MM.1S (cell line): ENCODE results near the gene LBHD2.

Experiments used
- DNase-seq: peaks from one replicate; pipeline ENCODE4 v3.0.0-alpha.2; 2015
- H2AFZ ChIP-seq: fragments of 300-600 bp; sonication (generic); 2 replicates; pipeline ENCODE4 v1.6.0; 2016; ENCODE audit warnings: antibody characterized with exemption, low read length
- H3F3A ChIP-seq: fragments of 300-600 bp; sonication (generic); 2 replicates; pipeline ENCODE4 v1.6.1; 2016; ENCODE audit warnings: mild to moderate bottlenecking, antibody characterized with exemption, low read length, moderate library complexity, mixed read lengths; ENCODE audit not compliant: insufficient read depth
- H3K27ac ChIP-seq: fragments of 300-600 bp; sonication (generic); 2 replicates; pipeline ENCODE4 v1.5.1; 2016; ENCODE audit warnings: mild to moderate bottlenecking, low read length
- H3K27me3 ChIP-seq: fragments of 300-600 bp; sonication (generic); replicated peaks from 2 replicates; pipeline ENCODE4 v1.6.0; 2016; ENCODE audit warnings: low read length; ENCODE audit not compliant: insufficient read depth
- H3K36me3 ChIP-seq: fragments of 300-600 bp; sonication (generic); replicated peaks from 2 replicates; pipeline ENCODE4 v1.6.1; 2016; ENCODE audit warnings: mild to moderate bottlenecking, low read length, mixed read lengths; ENCODE audit not compliant: insufficient read depth
- H3K4me1 ChIP-seq: fragments of 300-600 bp; sonication (generic); 2 replicates; pipeline ENCODE4 v1.6.1; 2016; ENCODE audit warnings: low read length, mixed read lengths
- H3K4me2 ChIP-seq: fragments of 300-600 bp; sonication (generic); 2 replicates; pipeline ENCODE4 v1.6.0; 2016; ENCODE audit warnings: low read depth, low read length
- H3K4me3 ChIP-seq: fragments of 300-600 bp; sonication (generic); 2 replicates; pipeline ENCODE4 v1.5.1; 2016; ENCODE audit warnings: low read length, mixed read lengths
- H3K79me2 ChIP-seq: fragments of 300-600 bp; sonication (generic); 2 replicates; pipeline ENCODE4 v1.6.1; 2016; ENCODE audit warnings: mixed run types, low read length, mixed read lengths
- H3K9ac ChIP-seq: fragments of 300-600 bp; sonication (generic); 2 replicates; pipeline ENCODE4 v1.6.1; 2016; ENCODE audit warnings: low read length, mixed read lengths
- H3K9me2 ChIP-seq: fragments of 300-600 bp; sonication (generic); replicated peaks from 2 replicates; pipeline ENCODE4 v1.6.1; 2016; ENCODE audit warnings: mild to moderate bottlenecking, low read length, mixed read lengths; ENCODE audit not compliant: insufficient read depth
- H3K9me3 ChIP-seq: fragments of 300-600 bp; sonication (generic); replicated peaks from 2 replicates; pipeline ENCODE4 v1.6.1; 2016; ENCODE audit warnings: mild to moderate bottlenecking, low read length, mixed read lengths; ENCODE audit not compliant: insufficient read depth
- H4K20me1 ChIP-seq: fragments of 300-600 bp; sonication (generic); 2 replicates; pipeline ENCODE4 v1.6.1; 2016; ENCODE audit warnings: mild to moderate bottlenecking, low read length, moderate library complexity, mixed read lengths; ENCODE audit not compliant: insufficient read depth
- CTCF ChIP-seq: fragments of 300-600 bp; sonication (generic); IDR thresholded peaks from 2 replicates; pipeline ENCODE4 v1.5.1; 2016; ENCODE audit warnings: antibody characterized with exemption, low read length, mixed read lengths
- EZH2 ChIP-seq: fragments of 300-600 bp; sonication (generic); optimal IDR thresholded peaks from 2 replicates; pipeline ENCODE3; 2017; ENCODE audit warnings: low read depth, mild to moderate bottlenecking, antibody characterized with exemption, low read length, mixed read lengths
- EZH2phosphoT487 ChIP-seq: fragments of 300-600 bp; sonication (generic); IDR thresholded peaks from 2 replicates; pipeline ENCODE4 v1.6.1; 2018; ENCODE audit warnings: antibody characterized with exemption, low read length

Gene LBHD2

DNA sequence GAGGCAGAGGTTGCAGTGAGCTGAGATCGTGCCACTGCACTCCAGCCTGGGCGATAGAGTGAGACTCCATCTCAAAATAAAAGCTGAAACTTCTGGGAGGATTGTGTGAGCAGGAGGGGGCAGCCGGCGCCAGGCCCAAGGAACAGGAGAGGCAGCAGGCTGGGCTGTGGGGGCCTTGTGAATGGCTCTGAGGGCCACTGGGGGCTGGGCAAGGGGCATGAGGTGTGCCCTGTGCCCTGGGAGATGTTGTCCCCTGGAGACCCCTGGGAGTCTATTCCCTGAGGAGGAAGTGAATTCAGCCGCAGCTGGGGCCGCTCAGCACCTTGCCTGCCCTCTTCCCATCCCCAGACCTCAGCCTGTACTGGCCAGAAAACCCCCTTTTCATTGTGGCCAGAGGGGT, 4.9 kb downstream of the LBHD2 start:
- DNase-seq: no peak
- Histone ChIP-seq H3K4me3 (no peak overlapping the region), H3K27ac (no peak overlapping the region), H3K36me3 (no peaks in the 10 kb centered on the region), H3K9ac (no peak overlapping the region), H3K4me2 (no peak overlapping the region), H3K9me2 (no peaks in the 10 kb centered on the region), H3K27me3 (no peaks in the 10 kb centered on the region), H2AFZ (no peak overlapping the region), H3K79me2 (no peaks in the 10 kb centered on the region), H4K20me1 (no peaks in the 10 kb centered on the region), H3K9me3 (no peaks in the 10 kb centered on the region), H3F3A (no peaks in the 10 kb centered on the region), H3K4me1 (no peaks in the 10 kb centered on the region)
- TF ChIP-seq EZH2 (no peak), CTCF (no peak), EZH2phosphoT487 (no peak)

- Histone ChIP-seq H4K20me1 (no peaks in the 10 kb centered on the region), H3K9ac (no peak overlapping the region), H3K27ac (no peak overlapping the region), H3K4me1 (no peaks in the 10 kb centered on the region), H3K79me2 (no peaks in the 10 kb centered on the region), H2AFZ (no peak overlapping the region), H3K4me2 (no peak overlapping the region), H3K4me3 (no peak overlapping the region), H3K36me3 (no peaks in the 10 kb centered on the region), H3F3A (no peaks in the 10 kb centered on the region), H3K9me2 (no peaks in the 10 kb centered on the region), H3K9me3 (no peaks in the 10 kb centered on the region), H3K27me3 (no peaks in the 10 kb centered on the region)
- no peak for DNase-seq
- TF ChIP-seq CTCF (no peak), EZH2phosphoT487 (no peak), EZH2 (no peak)
Observed at GRCh38 chr14:103089386-103090335, 5.7 kb downstream of the LBHD2 start.

- TF ChIP-seq CTCF: no peak
- no peak for TF ChIP-seq EZH2
- no peak for TF ChIP-seq EZH2phosphoT487
- Histone ChIP-seq H3K27me3 (no peaks in the 10 kb centered on the region), H4K20me1 (no peaks in the 10 kb centered on the region), H3K27ac (no peak overlapping the region), H3K79me2 (no peaks in the 10 kb centered on the region), H3K9me2 (no peaks in the 10 kb centered on the region), H3K9ac (no peak overlapping the region), H3K4me3 (no peak overlapping the region), H3K9me3 (no peaks in the 10 kb centered on the region), H3F3A (no peaks in the 10 kb centered on the region), H3K4me1 (no peaks in the 10 kb centered on the region), H2AFZ (no peak overlapping the region), H3K4me2 (no peak overlapping the region), H3K36me3 (no peaks in the 10 kb centered on the region)
- no peak for DNase-seq
Observed at GRCh38 chr14:103090481-103091020, 6.5 kb downstream of the LBHD2 start.
